CD14-positive monocyte (primary cell): ENCODE results near the gene ST6GALNAC2. TPM values are rescaled to one million over a fixed set of nuclear protein-coding genes. Genes with fewer than 3 reads are reported as not detected.

ENCODE experiments used
- DNase-seq, 3 donors: peaks; one replicate each; pipeline ENCODE4 v3.0.0-alpha.2; 2011 to 2022
- H2AFZ ChIP-seq: 2 replicates; pipeline ENCODE4 v1.6.0; 2012; ENCODE audit warnings: mild to moderate bottlenecking, low read depth, low read length, inconsistent platforms; ENCODE audit not compliant: insufficient read depth, poor library complexity, severe bottlenecking
- H3K27ac ChIP-seq, 2 donors: 1 replicate in 1 of 2; 2 replicates in 1 of 2; pipeline ENCODE4 v1.5.1; 2012 to 2013; ENCODE audit warnings: low read length in 2 of 2, control low read depth in 1 of 2, inconsistent platforms in 1 of 2, low read depth in 1 of 2, mild to moderate bottlenecking in 1 of 2
- H3K27me3 ChIP-seq, 2 donors: one replicate each; pipeline versions ENCODE4 v1.6.0 to v1.6.1; 2011 to 2013; ENCODE audit warnings: low read length in 2 of 2; ENCODE audit not compliant: control insufficient read depth in 2 of 2, insufficient read depth in 2 of 2
- H3K36me3 ChIP-seq, 2 donors: replicated peaks in 1 of 2; 1 replicate in 1 of 2; 2 replicates in 1 of 2; pipeline versions ENCODE4 v1.5.1 to v1.6.1; 2012 to 2013; ENCODE audit warnings: low read length in 2 of 2, control low read depth in 1 of 2, inconsistent platforms in 1 of 2, mild to moderate bottlenecking in 1 of 2; ENCODE audit not compliant: insufficient read depth in 2 of 2, control insufficient read depth in 1 of 2
- H3K4me1 ChIP-seq, 2 donors: 1 replicate in 1 of 2; 2 replicates in 1 of 2; pipeline versions ENCODE4 v1.5.1 to v1.6.1; 2012 to 2013; ENCODE audit warnings: low read length in 2 of 2, control low read depth in 1 of 2, inconsistent platforms in 1 of 2, mild to moderate bottlenecking in 1 of 2, moderate library complexity in 1 of 2; ENCODE audit not compliant: insufficient read depth in 2 of 2, control insufficient read depth in 1 of 2
- H3K4me2 ChIP-seq: replicated peaks from 2 replicates; pipeline ENCODE3; 2012; ENCODE audit warnings: low read length, moderate library complexity, mild to moderate bottlenecking; ENCODE audit not compliant: poor library complexity, severe bottlenecking; ENCODE audit errors: extremely low read depth
- H3K4me3 ChIP-seq, 3 experiments: fragments of 200-600 bp in 1 of 3; sonication (generic) in 1 of 3; replicated peaks in 1 of 3; 1 replicate in 2 of 3; 2 replicates in 1 of 3; pipeline ENCODE4 v1.5.1; 2011 to 2013; ENCODE audit warnings: low read length in 3 of 3, mild to moderate bottlenecking in 3 of 3, control low read depth in 2 of 3, low read depth in 2 of 3, inconsistent platforms in 1 of 3, moderate library complexity in 1 of 3
- H3K79me2 ChIP-seq: 2 replicates; pipeline ENCODE4 v1.6.0; 2012; ENCODE audit warnings: mild to moderate bottlenecking, control low read depth, inconsistent platforms, low read length, moderate library complexity; ENCODE audit not compliant: insufficient read depth
- H3K9ac ChIP-seq: 2 replicates; pipeline ENCODE4 v1.6.0; 2017; ENCODE audit warnings: low read length, mild to moderate bottlenecking; ENCODE audit not compliant: insufficient read depth, poor library complexity, severe bottlenecking
- H3K9me3 ChIP-seq, 2 donors: replicated peaks in 1 of 2; 1 replicate in 1 of 2; 2 replicates in 1 of 2; pipeline versions ENCODE4 v1.5.1 to v1.6.1; 2012 to 2013; ENCODE audit warnings: low read length in 2 of 2, control low read depth in 1 of 2; ENCODE audit not compliant: control insufficient read depth in 1 of 2, insufficient read depth in 1 of 2
- H4K20me1 ChIP-seq: 2 replicates; pipeline ENCODE4 v1.6.0; 2012; ENCODE audit warnings: mild to moderate bottlenecking, low read length, control low read depth, moderate library complexity; ENCODE audit not compliant: insufficient read depth
- H3K27ac Mint-ChIP-seq, 7 donors: one replicate each; pipeline ENCODE4 v1.8.0; 2020; ENCODE audit warnings: mild to moderate bottlenecking in 7 of 7, mixed read lengths in 7 of 7, moderate library complexity in 6 of 7, inconsistent platforms in 2 of 7
- H3K27me3 Mint-ChIP-seq, 3 donors: one replicate each; pipeline ENCODE4 v1.8.0; 2021 to 2022; ENCODE audit warnings: low read depth in 3 of 3, mild to moderate bottlenecking in 3 of 3, mixed read lengths in 3 of 3, moderate library complexity in 3 of 3, inconsistent platforms in 1 of 3
- H3K36me3 Mint-ChIP-seq, 2 donors: one replicate each; pipeline ENCODE4 v1.8.0; 2020; ENCODE audit warnings: mixed read lengths in 2 of 2, inconsistent platforms in 1 of 2, mild to moderate bottlenecking in 1 of 2
- H3K4me1 Mint-ChIP-seq: one replicate; pipeline ENCODE4 v1.8.0; 2020; ENCODE audit warnings: mild to moderate bottlenecking, mixed read lengths
- H3K4me3 Mint-ChIP-seq, 2 donors: one replicate each; pipeline ENCODE4 v1.8.0; 2020; ENCODE audit warnings: mild to moderate bottlenecking in 2 of 2, mixed read lengths in 2 of 2, moderate library complexity in 1 of 2
- H3K9me3 Mint-ChIP-seq, 7 donors: one replicate each; pipeline ENCODE4 v1.8.0; 2020 to 2022; ENCODE audit warnings: mixed read lengths in 7 of 7, mild to moderate bottlenecking in 6 of 7, moderate library complexity in 6 of 7, inconsistent platforms in 2 of 7
- WGBS: methylation state at CpG from one replicate; pipeline ENCODE4 v1.1.5; 2013; ENCODE audit warnings: missing lambda C conversion rate; ENCODE audit not compliant: insufficient coverage; 5-methylcytosine and 5-hydroxymethylcytosine counted together
- intact Hi-C, 2 donors: fragments of 100-400 bp; cut with micrococcal nuclease; formaldehyde crosslinking; loops; one replicate each; pipeline versions ENCODE4 v1.15.0 to v1.15.1; 2023
- polyA plus RNA-seq, 3 donors: library from polyadenylated mRNA; depleted of rRNA in 1 of 3; unstranded in 2 of 3; stranded (reverse) in 1 of 3; fragments of 300-500 nt in 2 of 3; fragments of >200 nt in 1 of 3; fragmentation: Illumina TruSeq in 2 of 3; gene quantifications; 1 replicate in 2 of 3; 2 replicates in 1 of 3; pipeline ENCODE4 v1.2.3, GENCODE V29; 2012 to 2021
- TF ChIP-seq, protein P1 (sequence below): fragments of 200-600 bp; IDR thresholded peaks from one replicate; pipeline ENCODE4 v1.8.0; 2022; ENCODE audit warnings: antibody characterized with exemption, mild to moderate bottlenecking

The ST6GALNAC2 gene
- polyA plus RNA-seq, 3 donors: 8.3 to 11.8 (median 11.8) TPM

- H3K4me1 Mint-ChIP-seq: peaks cover 60% of the 10 kb centered on the region
- peak overlapping the region; percentile 99 to 100 (median 100) for H3K27ac Mint-ChIP-seq
- Histone ChIP-seq H3K27me3 (no peaks in the 10 kb centered on the region), H2AFZ (peak overlapping the region; percentile 85), H3K9me3 (no peaks in the 10 kb centered on the region), H3K36me3 (peaks cover 15 to 22% of the 10 kb centered on the region in 2 donors), H3K4me1 (peaks cover 45 to 69% of the 10 kb centered on the region in 2 donors), H3K9ac (peak overlapping the region; percentile 97), H3K79me2 (peaks cover 52% of the 10 kb centered on the region), H3K4me2 (peak overlapping the region; percentile 94), H4K20me1 (peaks cover 35% of the 10 kb centered on the region), H3K4me3 (peak overlapping the region; percentile 55 to 95 (median 84)), H3K27ac (peak overlapping the region; percentile 88 to 99)
- TF ChIP-seq, protein P1, sequence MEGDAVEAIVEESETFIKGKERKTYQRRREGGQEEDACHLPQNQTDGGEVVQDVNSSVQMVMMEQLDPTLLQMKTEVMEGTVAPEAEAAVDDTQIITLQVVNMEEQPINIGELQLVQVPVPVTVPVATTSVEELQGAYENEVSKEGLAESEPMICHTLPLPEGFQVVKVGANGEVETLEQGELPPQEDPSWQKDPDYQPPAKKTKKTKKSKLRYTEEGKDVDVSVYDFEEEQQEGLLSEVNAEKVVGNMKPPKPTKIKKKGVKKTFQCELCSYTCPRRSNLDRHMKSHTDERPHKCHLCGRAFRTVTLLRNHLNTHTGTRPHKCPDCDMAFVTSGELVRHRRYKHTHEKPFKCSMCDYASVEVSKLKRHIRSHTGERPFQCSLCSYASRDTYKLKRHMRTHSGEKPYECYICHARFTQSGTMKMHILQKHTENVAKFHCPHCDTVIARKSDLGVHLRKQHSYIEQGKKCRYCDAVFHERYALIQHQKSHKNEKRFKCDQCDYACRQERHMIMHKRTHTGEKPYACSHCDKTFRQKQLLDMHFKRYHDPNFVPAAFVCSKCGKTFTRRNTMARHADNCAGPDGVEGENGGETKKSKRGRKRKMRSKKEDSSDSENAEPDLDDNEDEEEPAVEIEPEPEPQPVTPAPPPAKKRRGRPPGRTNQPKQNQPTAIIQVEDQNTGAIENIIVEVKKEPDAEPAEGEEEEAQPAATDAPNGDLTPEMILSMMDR: peak; percentile 32
- H3K27me3 Mint-ChIP-seq: no peaks in the 10 kb centered on the region
- intact Hi-C loops: no loop called here
- 2% methylated on average over 9 of the region's 14 CpGs for WGBS
- H3K36me3 Mint-ChIP-seq: peaks cover 24 to 34% of the 10 kb centered on the region in 2 donors
- H3K4me3 Mint-ChIP-seq: peak overlapping the region; percentile 95 to 99
- no peak for DNase-seq
- no peaks in the 10 kb centered on the region for H3K9me3 Mint-ChIP-seq
These were observed 27.2 kb downstream of the ST6GALNAC2 start for GRCh38 chr17:76558198-76559095.

- H3K4me1 ChIP-seq: peaks cover 45 to 61% of the 10 kb centered on the region in 2 donors
- peak overlapping the region; percentile 85 for H2AFZ ChIP-seq
- peaks cover 30% of the 10 kb centered on the region for H4K20me1 ChIP-seq
- no peaks in the 10 kb centered on the region for H3K9me3 ChIP-seq
- H3K27me3 ChIP-seq: no peaks in the 10 kb centered on the region
- Mint-ChIP-seq H3K9me3 (no peaks in the 10 kb centered on the region), H3K4me1 (peaks cover 56% of the 10 kb centered on the region), H3K27ac (peak overlapping the region; percentile 99 to 100 (median 100)), H3K27me3 (no peaks in the 10 kb centered on the region), H3K4me3 (peak overlapping the region; percentile 95 to 99), H3K36me3 (peaks cover 17 to 28% of the 10 kb centered on the region in 2 donors)
- H3K9ac ChIP-seq: peak overlapping the region; percentile 97
- WGBS: 0% methylated on average over 47 of the region's 55 CpGs
- H3K27ac ChIP-seq: peak overlapping the region; percentile 88 to 99
- H3K79me2 ChIP-seq: peaks cover 52% of the 10 kb centered on the region
- intact Hi-C loops: no loop called here
- peak; percentile 91 to 96 (median 95) for DNase-seq
- peak overlapping the region; percentile 94 for H3K4me2 ChIP-seq
- H3K4me3 ChIP-seq: peak overlapping the region; percentile 55 to 95 (median 84)
- H3K36me3 ChIP-seq: peaks cover 14 to 15% of the 10 kb centered on the region in 2 donors
- TF ChIP-seq, protein P1: peak; percentile 56
These were observed 28.1 kb downstream of the ST6GALNAC2 start for GRCh38 chr17:76557368-76558197.
